HL-60/S4 treated with phorbol 12-myristate 13-acetate at 8.2 ng/mL for 4 days and 3 days (cell line): ENCODE results near the gene PTDSS2.

Experiments used
- in situ Hi-C: fragments of 300-500 bp; cut with MboI; formaldehyde crosslinking; loops from 2 replicates; pipeline ENCODE4 v1.15.0; 2022; ENCODE audit warnings: low sequenced_read_pairs

PTDSS2 gene

DNA sequence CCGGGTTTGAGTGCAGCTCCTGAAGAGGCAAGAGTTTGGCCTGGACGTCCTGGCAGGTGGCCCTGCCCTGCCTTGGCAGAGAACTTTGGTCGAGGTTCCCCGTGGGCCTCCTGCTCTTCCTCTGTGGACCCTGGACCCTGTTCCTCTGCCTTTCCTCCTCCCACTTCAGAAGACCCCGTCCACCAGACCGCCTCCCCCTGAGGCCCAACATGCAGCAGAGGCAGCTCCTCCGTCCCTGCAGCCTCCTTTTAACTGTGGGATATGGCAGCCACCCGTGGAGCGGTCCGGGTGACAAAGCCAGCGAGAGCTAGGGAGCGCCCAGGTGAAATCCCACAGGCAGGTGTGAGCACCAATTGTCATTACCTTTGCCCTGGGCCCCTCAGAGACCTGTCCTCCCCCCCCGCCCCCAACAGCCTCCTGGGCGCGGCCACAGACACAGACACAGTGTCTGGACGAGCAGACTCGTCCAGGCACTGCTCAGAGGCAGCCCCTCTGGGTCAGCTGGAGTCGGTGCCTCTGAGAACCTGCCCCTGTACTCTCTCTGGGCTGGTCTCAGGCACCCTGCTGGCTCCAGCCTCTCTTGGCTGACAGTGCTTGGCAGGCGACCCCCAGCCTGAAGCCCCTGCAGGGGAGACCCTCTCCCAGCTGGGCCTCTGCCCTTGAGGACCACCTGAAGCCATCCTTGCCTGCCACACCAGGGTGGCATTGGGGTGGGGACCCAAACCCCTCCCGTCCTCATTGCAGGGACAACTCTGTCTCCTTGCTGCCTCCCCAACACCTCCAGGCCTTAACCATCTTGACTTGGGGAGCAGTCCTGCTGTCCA lies 4.1 kb upstream of the PTDSS2 start:
- in situ Hi-C loops = no loop called here

- in situ Hi-C loops = no loop called here
These were observed 3.2 kb upstream of the PTDSS2 start for GRCh38 chr11:446891-447290.

DNA sequence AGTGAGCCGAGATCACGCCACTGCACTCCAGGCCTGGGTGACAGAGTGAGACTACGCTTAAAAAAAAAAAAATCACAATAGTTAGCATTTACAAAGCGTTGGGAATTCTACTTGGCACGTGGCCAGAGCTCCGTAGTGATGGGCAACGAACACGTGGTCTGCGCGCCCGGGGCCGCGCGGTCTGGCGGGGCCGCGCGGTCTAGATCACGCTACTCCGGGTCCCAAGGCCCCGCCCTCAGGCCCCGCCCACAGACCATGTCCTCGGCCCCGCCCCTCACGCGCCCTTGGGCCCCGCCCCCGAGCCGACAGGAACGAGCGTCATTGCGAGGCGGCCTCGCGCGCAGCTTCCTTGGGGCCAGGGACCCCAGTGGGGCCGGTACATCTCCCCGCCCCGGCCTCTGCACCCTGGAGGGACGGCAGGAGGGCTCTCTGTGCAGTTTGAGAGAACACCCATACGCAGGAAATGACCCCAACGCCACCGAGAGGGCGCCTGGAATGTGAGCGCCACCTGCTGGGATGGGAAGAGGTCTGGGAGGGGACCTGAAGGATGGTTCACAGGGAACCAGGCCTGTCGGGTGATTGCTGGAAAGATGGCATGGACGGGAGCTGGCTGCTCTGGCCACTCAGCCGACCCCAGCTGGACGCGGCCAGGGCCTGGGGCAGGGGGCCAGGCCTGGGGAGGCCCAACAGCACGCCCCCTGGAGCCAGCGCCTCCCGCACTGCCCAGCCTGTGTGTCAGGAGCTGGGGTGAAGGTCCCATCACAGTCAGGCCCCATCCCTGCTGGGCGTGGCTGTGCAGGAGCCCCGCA lies 2.0 kb upstream of the PTDSS2 start:
- in situ Hi-C loops = no loop called here

DNA sequence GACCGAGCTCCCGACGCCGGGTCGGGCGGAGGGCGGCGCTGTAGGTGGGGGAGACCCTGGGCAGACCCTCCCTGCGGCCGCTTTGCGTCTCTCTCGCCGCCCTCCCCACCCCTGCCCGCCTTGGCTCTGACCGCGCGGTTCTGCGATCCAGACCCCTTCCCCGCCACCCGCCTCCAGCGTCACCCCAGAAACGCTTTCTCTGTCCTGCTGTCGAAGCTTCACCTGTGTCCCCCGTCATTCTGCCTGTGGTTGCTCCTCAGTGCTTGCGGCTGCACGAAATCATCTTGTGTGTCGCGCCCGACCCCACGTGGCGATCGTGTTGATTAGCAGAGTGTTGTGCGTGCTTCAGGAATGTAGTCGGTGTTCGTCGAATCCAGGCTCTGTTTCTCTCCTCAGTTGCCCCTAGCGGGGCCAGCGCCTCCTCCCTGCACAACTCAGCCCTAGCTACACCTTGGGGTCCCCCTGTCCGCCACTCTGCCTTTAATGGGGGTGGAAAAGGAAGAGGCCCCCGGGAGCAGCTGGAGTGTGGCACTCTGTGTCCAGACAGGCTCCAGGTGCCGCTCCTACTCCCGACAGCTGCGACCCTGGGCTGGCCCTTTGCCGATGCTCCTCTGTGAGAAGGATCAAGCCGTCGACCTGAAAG lies 851 bp downstream of the PTDSS2 start:
- in situ Hi-C loops = no loop called here

GRCh38 chr11:451738-452137 lies 1.7 kb downstream of the PTDSS2 start:
- in situ Hi-C loops = no loop called here

DNA sequence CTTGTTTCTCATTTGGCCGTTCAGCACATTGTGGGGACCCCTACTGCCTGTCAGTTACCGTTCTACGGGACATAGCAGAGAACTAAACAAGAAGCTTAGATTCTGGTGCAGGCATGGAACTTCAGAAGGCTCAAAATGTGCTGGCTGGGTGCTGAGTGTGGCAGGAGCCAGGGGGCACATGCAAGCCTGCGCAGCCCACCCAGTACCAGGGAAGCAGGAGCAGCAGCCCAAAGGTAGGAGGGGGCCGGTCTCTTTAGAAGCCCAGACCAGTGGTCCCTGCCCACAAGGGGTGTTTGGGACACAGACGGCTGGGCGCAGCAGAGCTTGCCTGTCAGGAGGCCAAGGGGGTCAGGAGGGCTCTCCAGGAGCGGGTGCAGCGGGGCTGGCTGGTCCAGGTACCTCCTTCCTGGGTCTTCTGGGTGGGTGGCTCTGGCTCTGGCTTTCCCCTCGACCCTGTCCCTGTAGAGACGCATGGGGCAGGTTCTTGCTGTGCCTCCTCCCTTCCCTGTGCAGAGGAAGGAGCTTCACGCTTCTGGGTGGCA lies 2.2 kb downstream of the PTDSS2 start:
- in situ Hi-C loops = no loop called here

GRCh38 chr11:452916-453527 lies 2.9 kb downstream of the PTDSS2 start:
- in situ Hi-C loops = no loop called here

- in situ Hi-C loops = no loop called here
These were observed 3.5 kb downstream of the PTDSS2 start for GRCh38 chr11:453564-453963.

DNA sequence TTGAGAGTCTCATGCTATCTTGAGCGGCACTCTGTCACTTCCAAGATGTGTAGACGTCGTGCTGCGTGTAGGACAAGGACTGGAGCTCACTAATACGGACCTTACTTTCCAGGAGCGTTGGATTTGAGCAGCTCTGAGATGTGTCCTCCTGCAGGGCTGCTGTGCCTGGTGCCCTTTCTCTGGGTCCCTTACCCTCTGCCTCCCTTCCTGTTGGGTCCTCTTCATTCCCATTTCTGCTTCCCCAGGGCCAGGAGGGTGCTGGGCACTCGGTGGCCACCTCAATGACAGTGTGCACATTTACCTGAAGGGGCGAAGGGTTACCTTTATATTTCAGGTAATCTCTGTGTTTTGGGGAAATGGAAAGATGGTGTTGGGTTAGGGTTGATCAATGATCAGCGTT lies 4.0 kb downstream of the PTDSS2 start:
- in situ Hi-C loops = no loop called here

DNA sequence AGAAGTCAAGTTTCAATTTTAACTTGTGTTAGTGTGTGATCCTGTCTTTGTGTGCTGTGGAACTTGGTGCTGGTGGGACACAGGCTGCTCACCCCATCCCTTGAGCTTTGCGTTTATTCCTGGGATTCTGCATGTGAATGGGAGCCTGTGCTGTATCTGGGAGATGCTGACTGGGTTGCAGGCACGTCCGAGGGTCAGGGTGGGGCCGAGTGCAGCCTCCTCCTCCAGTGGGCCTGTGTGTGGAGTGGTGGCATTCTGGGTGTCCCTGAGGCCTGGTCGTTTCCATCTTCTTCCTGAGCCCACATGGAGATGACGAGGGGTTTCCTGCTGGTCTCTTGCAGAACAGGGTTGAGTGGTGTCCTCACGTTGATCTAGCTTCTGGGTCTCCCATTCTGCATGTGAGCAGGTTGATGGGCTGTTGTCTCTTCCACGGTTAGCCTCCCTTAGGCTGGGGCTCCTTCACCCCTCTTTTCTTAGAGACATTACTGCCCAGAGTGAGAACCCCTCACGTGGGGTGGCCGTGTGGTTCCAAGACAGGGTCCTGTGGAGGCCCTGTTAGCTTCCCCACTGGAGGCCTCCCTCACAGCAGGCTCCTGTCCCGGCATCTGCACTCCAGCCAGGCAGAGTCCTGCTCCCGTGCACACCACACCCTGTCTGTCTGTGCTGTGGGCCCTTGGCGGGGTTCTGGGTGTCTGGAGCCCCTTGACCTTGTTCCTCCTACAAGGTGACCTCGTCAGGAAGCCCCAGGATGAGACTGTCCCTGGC lies 4.9 kb downstream of the PTDSS2 start:
- in situ Hi-C loops = no loop called here

DNA sequence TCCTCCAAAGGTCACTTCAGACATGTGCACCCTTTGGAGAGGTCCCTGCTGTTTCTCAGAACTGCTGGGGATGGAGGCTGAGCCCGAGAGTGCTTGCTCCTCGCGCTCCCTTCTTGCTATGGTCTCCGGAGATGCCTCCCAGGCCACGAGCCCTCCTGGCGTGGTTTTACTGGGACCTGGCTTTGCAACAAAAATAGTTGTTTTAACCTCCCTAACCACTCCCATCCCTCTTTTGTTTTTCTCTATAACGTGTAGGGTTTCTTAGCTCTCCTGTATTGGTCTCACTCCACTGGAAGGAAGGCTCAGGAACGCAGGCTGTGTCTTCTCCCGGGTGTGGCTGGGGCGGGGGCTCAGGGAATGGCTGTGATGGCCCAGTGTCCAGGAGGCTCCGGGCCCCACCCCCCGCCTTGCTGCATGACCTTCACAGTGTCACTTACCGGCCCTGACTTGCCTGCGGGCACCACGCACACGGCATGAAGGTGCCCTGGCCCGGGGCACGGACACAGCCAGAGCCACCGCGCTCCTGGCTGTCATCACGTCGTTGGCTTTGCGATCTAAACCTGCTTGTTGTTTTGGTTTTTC lies 5.6 kb downstream of the PTDSS2 start:
- in situ Hi-C loops = no loop called here

GRCh38 chr11:456533-456932 lies 6.5 kb downstream of the PTDSS2 start:
- in situ Hi-C loops = no loop called here

DNA sequence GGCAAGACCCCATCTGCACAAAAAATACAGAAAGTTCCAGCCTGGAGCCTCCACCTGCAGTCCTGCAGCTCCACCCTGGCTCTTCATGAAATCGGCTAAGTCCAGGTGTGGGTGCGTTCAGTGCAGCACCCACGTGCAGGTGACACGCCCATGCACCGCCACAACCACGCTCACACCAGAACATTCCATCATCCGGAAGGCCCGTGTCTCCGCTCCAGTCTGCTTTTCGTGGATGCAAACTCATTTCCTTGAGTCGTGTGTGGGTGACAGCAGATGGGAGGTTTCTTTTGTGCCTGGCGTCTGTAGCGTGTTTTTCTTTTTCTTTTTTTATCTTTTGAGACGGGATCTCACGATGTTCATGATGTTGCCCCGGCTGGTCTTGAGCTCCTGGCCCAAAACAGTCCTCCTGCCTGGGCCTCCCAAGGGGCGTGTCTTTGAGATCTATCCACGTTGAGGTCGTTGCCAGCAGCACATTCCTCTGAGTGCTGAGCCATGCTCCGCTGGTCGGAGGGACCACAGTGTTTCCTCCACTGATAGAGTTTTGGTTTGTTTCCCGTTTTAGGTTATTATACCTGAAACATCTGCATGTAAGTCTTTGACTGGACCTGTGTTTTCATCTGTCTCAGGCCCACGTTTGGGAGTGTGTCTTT lies 7.2 kb downstream of the PTDSS2 start:
- in situ Hi-C loops = no loop called here

DNA sequence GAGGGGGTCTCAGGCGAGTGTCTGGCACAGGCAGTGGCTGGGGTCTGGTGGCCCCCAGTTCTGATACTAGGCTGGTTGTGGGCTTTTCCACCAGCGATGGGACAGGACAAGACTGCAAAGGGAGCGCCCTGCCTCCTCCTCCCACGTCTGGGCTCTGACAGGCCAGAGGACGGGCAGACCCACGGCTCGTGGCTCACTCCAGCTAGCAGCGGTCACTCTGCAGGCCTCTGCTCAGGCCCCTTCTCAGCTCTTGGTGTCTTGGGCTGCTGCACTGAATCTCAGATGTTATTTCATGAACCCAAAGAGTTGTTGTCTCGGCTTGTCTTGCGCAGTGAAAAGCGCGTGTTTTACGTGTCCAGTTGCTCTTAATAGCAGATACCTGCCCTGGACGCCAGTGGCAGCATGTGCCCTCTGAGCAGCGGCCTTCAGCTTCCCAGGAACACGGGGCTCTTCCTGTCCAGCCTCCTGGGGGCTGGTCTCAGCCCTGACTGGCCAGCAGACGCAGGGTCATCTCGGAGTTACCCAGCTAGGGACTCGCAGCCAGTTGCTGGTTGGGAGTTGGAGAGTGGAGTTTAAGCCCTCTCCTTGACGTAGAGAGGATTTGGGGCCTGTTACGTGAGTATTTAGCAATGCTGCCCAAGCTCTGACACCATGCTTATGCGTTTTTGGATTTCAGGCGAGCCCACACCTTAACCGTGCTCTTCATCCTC lies 9.6 kb downstream of the PTDSS2 start:
- in situ Hi-C loops = no loop called here

DNA sequence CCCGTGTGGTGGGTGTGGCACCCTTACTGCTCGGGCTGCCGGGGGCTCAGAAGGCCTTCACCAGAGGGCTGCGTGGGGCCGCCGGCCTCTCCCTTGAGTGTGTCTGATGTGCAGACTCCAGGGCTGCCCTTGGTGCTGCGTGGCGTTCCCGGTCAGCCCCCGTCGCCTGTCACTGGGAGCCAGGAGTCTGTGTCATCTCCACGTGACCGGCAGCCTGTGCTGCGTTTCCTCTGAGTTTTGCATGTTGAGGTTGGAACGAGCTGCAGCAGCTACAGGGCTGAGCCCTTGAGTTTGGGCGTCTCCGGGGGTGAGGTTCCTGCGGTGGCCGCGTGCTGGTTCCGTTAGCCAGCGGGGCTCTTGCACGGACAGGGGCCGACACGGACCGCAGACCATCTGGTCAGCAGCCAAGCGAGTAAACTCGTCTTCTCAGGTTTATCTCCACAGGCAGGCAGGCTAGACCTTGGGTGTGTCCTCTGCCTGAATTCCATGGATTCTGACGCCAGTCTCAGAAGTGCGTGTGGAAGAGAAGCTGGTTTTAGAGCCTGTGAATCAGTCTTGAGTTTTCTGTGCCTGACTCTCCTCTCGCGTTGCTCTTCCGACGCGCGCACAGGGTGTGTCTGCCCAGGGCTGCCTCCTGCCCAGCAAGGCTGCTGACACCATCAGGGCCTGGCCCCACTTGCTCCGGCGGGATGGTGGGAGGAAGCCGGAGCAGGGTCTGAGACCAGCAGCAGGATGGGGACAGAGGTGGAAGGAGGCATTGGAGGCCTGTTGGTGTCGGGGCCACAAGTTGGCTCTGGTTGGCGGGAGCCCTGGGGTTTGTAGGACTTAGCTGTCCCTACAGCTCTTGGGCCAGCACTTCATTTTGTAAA lies 10.5 kb downstream of the PTDSS2 start:
- in situ Hi-C loops = no loop called here

DNA sequence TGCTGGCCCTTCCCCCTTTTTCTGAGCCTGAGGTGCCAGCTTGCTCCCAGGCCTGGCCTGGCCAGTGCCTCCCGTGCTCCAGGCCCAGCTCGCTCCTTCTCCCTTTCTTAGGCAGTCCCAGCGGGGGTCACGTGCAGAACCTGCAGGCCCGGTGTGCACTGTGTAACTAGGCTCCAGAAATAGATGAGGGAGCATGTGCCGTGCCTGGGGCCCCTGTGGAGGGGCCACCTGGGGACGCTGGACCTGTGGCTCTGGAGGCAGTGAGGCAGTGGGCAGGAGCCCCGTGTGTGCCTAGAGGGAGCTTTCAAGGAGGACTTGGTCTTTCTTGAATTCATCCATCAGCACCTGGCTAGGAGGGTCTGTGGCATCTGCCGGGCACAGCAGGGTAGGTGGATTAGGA lies 11.5 kb downstream of the PTDSS2 start:
- in situ Hi-C loops = no loop called here

DNA sequence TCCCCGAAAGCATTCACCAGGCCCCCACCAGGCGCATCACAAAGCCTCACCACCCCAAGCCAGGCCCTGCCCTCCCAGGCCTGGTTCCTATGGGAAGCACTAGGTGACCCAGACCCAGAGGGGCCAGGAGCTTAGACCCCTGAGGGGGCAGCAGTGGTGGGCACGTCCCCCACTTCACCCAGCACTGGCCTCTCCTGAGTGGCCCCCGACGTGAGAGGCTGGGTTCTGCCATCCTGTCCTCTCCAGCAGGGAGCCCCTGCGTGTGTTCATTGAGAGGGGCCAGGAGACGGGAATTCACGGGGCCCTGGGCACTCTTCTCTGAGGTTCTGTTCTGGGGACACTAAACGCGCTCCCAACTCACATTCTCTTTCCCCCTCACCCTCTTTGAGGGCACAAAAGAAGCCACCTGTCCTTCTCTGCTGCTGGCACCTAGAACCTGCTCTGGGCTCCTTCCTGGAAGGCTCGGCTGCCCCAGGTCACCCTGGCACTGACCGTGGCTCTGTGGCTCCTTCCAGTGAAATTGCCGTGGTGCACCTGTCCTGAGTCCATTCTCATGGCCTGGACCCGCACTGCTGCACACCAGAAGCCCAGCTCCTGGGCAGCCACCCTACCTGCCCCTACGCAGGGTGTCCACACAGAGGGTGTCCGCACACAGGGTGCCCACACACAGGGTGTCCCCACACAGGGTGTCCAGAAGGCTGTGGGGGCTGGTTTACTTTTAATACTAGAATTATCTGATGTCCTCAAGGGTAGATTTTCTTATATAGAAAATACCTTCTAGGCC lies 12.2 kb downstream of the PTDSS2 start:
- in situ Hi-C loops = no loop called here
